HepG2 (cell line): ENCODE results near the gene MRPS34. TPM values are rescaled to one million over a fixed set of nuclear protein-coding genes. Genes with fewer than 3 reads are reported as not detected.

Source experiments
- BCL6 ChIP-seq: IDR thresholded peaks from 2 replicates; pipeline ENCODE4 v1.6.1; 2016; ENCODE audit warnings: missing genetic modification reagents, missing compliant biosample characterization
- BHLHE40 ChIP-seq: IDR thresholded peaks from 2 replicates; pipeline ENCODE4 v1.6.1; 2011; ENCODE audit warnings: low read length, improper control_type of control experiment
- CBFB ChIP-seq: sonication (generic); formaldehyde crosslinking; IDR thresholded peaks from 2 replicates; pipeline ENCODE4 v1.4.0; 2020; ENCODE audit warnings: missing genetic modification reagents
- GATAD2A ChIP-seq: IDR thresholded peaks from 2 replicates; pipeline ENCODE4 v1.6.1; 2016
- MLXIP ChIP-seq: sonication (generic); formaldehyde crosslinking; IDR thresholded peaks from 2 replicates; pipeline ENCODE4 v1.9.0; 2021; ENCODE audit warnings: missing genetic modification reagents, borderline replicate concordance
- NR2F6 ChIP-seq, 2 experiments: IDR thresholded peaks; 2 replicates each; pipeline ENCODE4 v1.6.1; 2016; ENCODE audit warnings: antibody characterized with exemption in 1 of 2, mild to moderate bottlenecking in 1 of 2
- POGZ ChIP-seq: sonication (generic); formaldehyde crosslinking; IDR thresholded peaks from 2 replicates; pipeline ENCODE4 v1.4.0; 2020; ENCODE audit warnings: mild to moderate bottlenecking, missing genetic modification reagents
- SOX6 ChIP-seq, 2 experiments: fragments of 450-650 bp in 1 of 2; sonication (generic) in 1 of 2; formaldehyde crosslinking in 1 of 2; IDR thresholded peaks; 2 replicates each; pipeline versions ENCODE4 v1.4.0 to v1.6.1; 2017 to 2020; ENCODE audit warnings: antibody characterized with exemption in 1 of 2, mild to moderate bottlenecking in 1 of 2, missing genetic modification reagents in 1 of 2
- STAG1 ChIP-seq: sonication (generic); formaldehyde crosslinking; IDR thresholded peaks from 2 replicates; pipeline ENCODE4 v1.4.0; 2020; ENCODE audit warnings: missing genetic modification reagents
- TEAD3 ChIP-seq: optimal IDR thresholded peaks from 2 replicates; pipeline ENCODE3; 2016; ENCODE audit warnings: borderline replicate concordance
- TEF ChIP-seq: sonication (generic); formaldehyde crosslinking; IDR thresholded peaks from 2 replicates; pipeline ENCODE4 v1.5.0; 2020; ENCODE audit warnings: missing genetic modification reagents
- TFAP4 ChIP-seq: sonication (generic); IDR thresholded peaks from 2 replicates; pipeline ENCODE4 v1.6.1; 2016; ENCODE audit warnings: low read depth, borderline replicate concordance
- ZFP90 ChIP-seq: sonication (generic); formaldehyde crosslinking; IDR thresholded peaks from 2 replicates; pipeline ENCODE4 v1.8.0; 2022; ENCODE audit warnings: missing genetic modification reagents, mild to moderate bottlenecking, inconsistent platforms, borderline replicate concordance
- ZNF281 ChIP-seq: sonication (generic); formaldehyde crosslinking; IDR thresholded peaks from 2 replicates; pipeline ENCODE4 v1.4.0; 2020; ENCODE audit warnings: missing genetic modification reagents, borderline replicate concordance
- ZNF296 ChIP-seq: sonication (generic); formaldehyde crosslinking; conservative IDR thresholded peaks from 2 replicates; pipeline ENCODE4 v1.5.0; 2020; ENCODE audit warnings: mild to moderate bottlenecking, missing genetic modification reagents
- ZNF333 ChIP-seq: sonication (generic); formaldehyde crosslinking; IDR thresholded peaks from 2 replicates; pipeline ENCODE4 v1.4.0; 2020; ENCODE audit warnings: mild to moderate bottlenecking, missing genetic modification reagents, borderline replicate concordance
- ZNF703 ChIP-seq: sonication (generic); formaldehyde crosslinking; IDR thresholded peaks from 2 replicates; pipeline ENCODE4 v1.5.1; 2020; ENCODE audit warnings: missing genetic modification reagents, mild to moderate bottlenecking, moderate library complexity, borderline replicate concordance
- ZNF740 ChIP-seq: sonication (generic); formaldehyde crosslinking; IDR thresholded peaks from 2 replicates; pipeline ENCODE4 v1.4.0; 2020; ENCODE audit warnings: missing genetic modification reagents
- ZNF770 ChIP-seq: sonication (generic); formaldehyde crosslinking; IDR thresholded peaks from 2 replicates; pipeline ENCODE4 v1.5.0; 2020; ENCODE audit warnings: mild to moderate bottlenecking, missing genetic modification reagents
- polyA plus RNA-seq, 8 experiments: library from polyadenylated mRNA; depleted of rRNA in 3 of 8; stranded (reverse) in 7 of 8; unstranded in 1 of 8; fragments of >200 nt; fragmentation: Illumina TruSeq in 4 of 8; extraction: Trizol in 4 of 8; gene quantifications; 2 replicates each; pipeline versions ENCODE4 v1.2.1 to v1.2.3, GENCODE V29; 2011 to 2016; ENCODE audit warnings: low read depth in 4 of 8, missing spikeins in 1 of 8, mixed read lengths in 1 of 8; ENCODE audit not compliant: insufficient read depth in 1 of 8
- total RNA-seq, 5 experiments: library from RNA; depleted of rRNA; stranded (reverse); fragments of >200 nt; fragmentation: Illumina TruSeq; extraction: Trizol; gene quantifications; 2 replicates each; pipeline ENCODE4 v1.2.3, GENCODE V29; 2016; ENCODE audit warnings: low read depth in 1 of 5

The MRPS34 gene
- total and polyA plus RNA-seq, 2 of the 13 experiments (the other 11 are each of a cell fraction or from before 2014, with no cell fraction given) = 63.5 to 131 TPM

- no peak for TF ChIP-seq MLXIP (CRISPR knock-in tag)
- no peak for TF ChIP-seq TEF
- no peak for TF ChIP-seq ZNF703
- peak; percentile 57; the same call in 1 of the 2 replicates for TF ChIP-seq TFAP4
- TF ChIP-seq NR2F6 (IDR thresholded peaks at IDR 0.05) = peak; percentile 49
- TF ChIP-seq NR2F6 (CRISPR knock-in tag; IDR thresholded peaks at IDR 0.05) = peak; percentile 64; the same call in 1 of the 2 replicates
- peak; percentile 98 for TF ChIP-seq CBFB (CRISPR knock-in tag)
- TF ChIP-seq TEAD3 (CRISPR knock-in tag) = peak; percentile 94
- no peak; the same call in 1 of the 2 replicates for TF ChIP-seq GATAD2A
- TF ChIP-seq ZNF281 (CRISPR knock-in tag) = peak; percentile 81
- TF ChIP-seq ZNF333 (CRISPR knock-in tag) = 0 out of 2 replicates have a peak, but pooled peaks have one; percentile 82
- 0 out of 2 replicates have a peak, but pooled peaks have one; percentile 57 for TF ChIP-seq ZNF740
- TF ChIP-seq SOX6 (IDR thresholded peaks at IDR 0.05) = no peak
- TF ChIP-seq SOX6 (CRISPR knock-in tag; IDR thresholded peaks at IDR 0.05) = peak; percentile 60
- TF ChIP-seq ZNF770 (CRISPR knock-in tag) = peak; percentile 47
- 0 out of 2 replicates have a peak, but pooled peaks have one; percentile 29 for TF ChIP-seq ZNF296
- TF ChIP-seq ZFP90 (CRISPR knock-in tag) = peak; percentile 48; the same call in 1 of the 2 replicates
- peak; percentile 52 for TF ChIP-seq POGZ (CRISPR knock-in tag)
- no peak; the same call in 1 of the 2 replicates for TF ChIP-seq STAG1
- TF ChIP-seq BHLHE40 = peak; percentile 30; the same call in 1 of the 2 replicates
- peak; percentile 98 for TF ChIP-seq BCL6 (CRISPR knock-in tag)
Observed at GRCh38 chr16:1794221-1794871, 21.4 kb upstream of the MRPS34 start (continued).
